Nephron progenitor cell (in vitro differentiated cells): ENCODE results near the gene COL6A2.

Experiments
- DNase-seq: peaks from one replicate; pipeline ENCODE4 v3.0.0; 2021
- H3K27ac Mint-ChIP-seq: 2 replicates; pipeline ENCODE4 v1.8.0; 2021; ENCODE audit warnings: mild to moderate bottlenecking, moderate library complexity, mixed read lengths
- H3K27me3 Mint-ChIP-seq: 2 replicates; pipeline ENCODE4 v1.8.0; 2021; ENCODE audit warnings: mild to moderate bottlenecking, low read depth, mixed read lengths; ENCODE audit not compliant: poor library complexity
- H3K36me3 Mint-ChIP-seq: 2 replicates; pipeline ENCODE4 v1.8.0; 2021; ENCODE audit warnings: low read depth, mixed read lengths
- H3K4me1 Mint-ChIP-seq: 2 replicates; pipeline ENCODE4 v1.8.0; 2021; ENCODE audit warnings: mixed read lengths
- H3K4me3 Mint-ChIP-seq: 2 replicates; pipeline ENCODE4 v1.8.0; 2021; ENCODE audit warnings: mild to moderate bottlenecking, moderate library complexity, mixed read lengths
- H3K9me3 Mint-ChIP-seq: 2 replicates; pipeline ENCODE4 v1.8.0; 2021; ENCODE audit warnings: mild to moderate bottlenecking, moderate library complexity, mixed read lengths
- CTCF ChIP-seq: fragments of 200-600 bp; sonication (generic); IDR thresholded peaks from 2 replicates; pipeline ENCODE4 v1.5.0; 2021; ENCODE audit warnings: antibody characterized with exemption

Gene COL6A2

DNA sequence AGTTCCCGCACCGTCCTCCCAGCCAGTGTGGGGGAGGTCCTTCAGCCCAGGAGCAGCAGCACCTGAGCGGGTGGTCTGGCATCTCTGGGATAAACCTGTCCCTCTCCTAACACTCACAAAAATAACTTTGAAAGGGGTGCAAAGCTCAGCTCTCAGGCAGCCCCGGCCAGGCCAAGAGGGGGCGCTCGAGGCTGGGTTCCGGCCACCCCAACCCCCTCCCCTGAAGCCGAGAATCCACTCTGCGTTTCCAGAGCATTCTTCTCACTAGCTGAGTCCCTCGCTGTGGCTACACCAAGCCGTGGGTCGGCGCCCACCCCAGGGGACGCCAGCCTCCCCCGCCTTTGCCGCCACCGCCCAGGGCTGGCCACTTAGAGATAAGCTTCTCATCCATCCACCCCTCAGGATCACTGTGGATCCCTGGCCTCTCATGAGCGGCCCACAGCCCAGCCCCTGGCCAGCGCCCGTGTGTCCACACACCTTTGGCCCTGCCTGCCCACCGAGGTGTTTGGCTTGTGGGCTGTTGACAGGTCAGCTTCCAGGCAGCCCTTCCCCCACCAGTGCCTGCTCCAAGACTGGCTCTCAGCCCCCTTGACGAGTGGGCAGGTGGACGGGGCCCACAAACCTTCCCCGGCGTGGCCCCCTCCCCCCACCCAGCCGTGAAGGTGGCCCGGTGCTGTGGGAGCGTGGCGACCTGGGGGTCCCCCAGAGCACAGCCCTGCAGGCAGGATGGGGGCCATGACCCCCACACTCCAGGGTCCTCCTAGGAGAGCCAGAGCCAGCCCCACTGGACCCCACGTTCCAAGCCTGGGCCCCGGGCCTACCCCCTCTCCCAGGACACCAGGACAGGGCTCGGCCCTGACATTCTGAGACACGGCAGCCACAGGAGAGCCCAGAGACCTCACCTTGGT, 55.6 kb downstream of the COL6A2 start:
- H3K36me3 Mint-ChIP-seq, result no peaks in the 10 kb centered on the region
- peak; percentile 83 for DNase-seq
- H3K4me1 Mint-ChIP-seq, result peaks cover 42% of the 10 kb centered on the region
- no peak overlapping the region for H3K4me3 Mint-ChIP-seq
- H3K27me3 Mint-ChIP-seq, result peaks cover 3% of the 10 kb centered on the region
- H3K9me3 Mint-ChIP-seq, result no peaks in the 10 kb centered on the region
- H3K27ac Mint-ChIP-seq, result no peak overlapping the region
- peak; percentile 70 for TF ChIP-seq CTCF

GRCh38 chr21:46154155-46154954, 56.4 kb downstream of the COL6A2 start:
- Mint-ChIP-seq H3K4me1 (peaks cover 33% of the 10 kb centered on the region), H3K27ac (no peak overlapping the region)
- DNase-seq, result no peak

GRCh38 chr21:46154955-46155513, 57.1 kb downstream of the COL6A2 start:
- Mint-ChIP-seq H3K27ac (no peak overlapping the region), H3K9me3 (no peaks in the 10 kb centered on the region), H3K4me3 (no peak overlapping the region), H3K36me3 (no peaks in the 10 kb centered on the region), H3K27me3 (no peaks in the 10 kb centered on the region), H3K4me1 (peaks cover 31% of the 10 kb centered on the region)
- no peak for TF ChIP-seq CTCF
- DNase-seq, result no peak

More at GRCh38 chr21:46154155-46154954, 56.4 kb downstream of the COL6A2 start:
- no peak for TF ChIP-seq CTCF
- no peaks in the 10 kb centered on the region for H3K27me3 Mint-ChIP-seq
- H3K9me3 Mint-ChIP-seq, result no peaks in the 10 kb centered on the region
- no peaks in the 10 kb centered on the region for H3K36me3 Mint-ChIP-seq
- H3K4me3 Mint-ChIP-seq, result no peak overlapping the region

DNA sequence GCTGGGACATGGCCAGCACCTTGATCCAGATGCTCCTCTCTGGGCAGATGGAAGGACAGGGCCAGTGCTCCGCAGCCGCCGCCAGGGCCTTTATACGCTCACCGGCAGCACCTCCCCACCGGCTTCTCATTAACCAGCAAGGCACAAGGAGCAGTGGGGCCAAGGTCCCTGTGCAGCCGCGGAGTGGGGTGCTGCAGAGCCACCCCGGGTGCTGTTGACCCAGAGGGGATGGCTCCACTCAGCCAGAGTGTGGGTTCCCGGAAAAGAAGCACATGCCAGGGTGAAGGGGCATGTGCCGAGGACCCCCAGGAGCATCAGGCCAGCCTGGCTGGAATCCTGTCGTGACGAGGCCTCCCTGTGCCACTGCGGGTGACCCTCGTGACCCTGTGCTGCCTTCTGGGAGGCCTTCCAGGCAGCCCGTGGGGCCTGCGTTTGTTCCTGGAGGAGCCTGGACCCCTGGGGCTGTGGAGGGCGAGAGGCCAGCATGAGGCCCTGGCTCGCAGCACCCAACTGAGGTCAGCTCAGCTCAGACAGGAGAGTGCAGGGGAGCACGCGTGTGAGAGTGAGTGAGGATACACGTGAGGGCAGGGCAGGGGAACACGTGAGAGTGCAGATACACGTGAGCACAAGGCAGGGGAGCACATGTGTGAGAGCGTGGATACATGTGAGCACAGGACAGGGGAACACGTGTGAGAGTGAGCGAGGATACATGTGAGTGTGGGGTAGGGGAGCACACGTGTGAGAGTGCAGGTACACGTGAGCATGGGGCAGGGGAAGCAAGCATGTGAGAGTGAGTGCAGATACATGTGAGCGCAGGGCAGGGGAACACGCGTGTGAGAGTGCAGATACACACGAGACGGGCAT, 57.8 kb downstream of the COL6A2 start, which contains the start of gene FTCD:
FTCD (minus strand) TSS at position 66 of the 864 bp plus-strand sequence; CDS start at position 10, 56 bp downstream.
- Mint-ChIP-seq H3K27me3 (no peaks in the 10 kb centered on the region), H3K36me3 (no peaks in the 10 kb centered on the region), H3K4me1 (peaks cover 31% of the 10 kb centered on the region), H3K27ac (peak within 1 kb of the TSS; percentile 92), H3K9me3 (no peaks in the 10 kb centered on the region), H3K4me3 (no peak within 1 kb of the TSS)
- DNase-seq, result peak; percentile 29
- TF ChIP-seq CTCF, result no peak

- Mint-ChIP-seq H3K4me1 (peaks cover 31% of the 10 kb centered on the region), H3K27ac (peak overlapping the region; percentile 92), H3K9me3 (no peaks in the 10 kb centered on the region), H3K4me3 (no peak overlapping the region), H3K36me3 (no peaks in the 10 kb centered on the region), H3K27me3 (no peaks in the 10 kb centered on the region)
- DNase-seq, result no peak
- TF ChIP-seq CTCF, result no peak
Observed at GRCh38 chr21:46156378-46156645, 58.4 kb downstream of the COL6A2 start.
